ENCODE results near the gene FOXC2.

GRCh38 chr16:86573646-86574508 lies 7.2 kb downstream of the FOXC2 start:
- TF ChIP-seq, protein P1, sequence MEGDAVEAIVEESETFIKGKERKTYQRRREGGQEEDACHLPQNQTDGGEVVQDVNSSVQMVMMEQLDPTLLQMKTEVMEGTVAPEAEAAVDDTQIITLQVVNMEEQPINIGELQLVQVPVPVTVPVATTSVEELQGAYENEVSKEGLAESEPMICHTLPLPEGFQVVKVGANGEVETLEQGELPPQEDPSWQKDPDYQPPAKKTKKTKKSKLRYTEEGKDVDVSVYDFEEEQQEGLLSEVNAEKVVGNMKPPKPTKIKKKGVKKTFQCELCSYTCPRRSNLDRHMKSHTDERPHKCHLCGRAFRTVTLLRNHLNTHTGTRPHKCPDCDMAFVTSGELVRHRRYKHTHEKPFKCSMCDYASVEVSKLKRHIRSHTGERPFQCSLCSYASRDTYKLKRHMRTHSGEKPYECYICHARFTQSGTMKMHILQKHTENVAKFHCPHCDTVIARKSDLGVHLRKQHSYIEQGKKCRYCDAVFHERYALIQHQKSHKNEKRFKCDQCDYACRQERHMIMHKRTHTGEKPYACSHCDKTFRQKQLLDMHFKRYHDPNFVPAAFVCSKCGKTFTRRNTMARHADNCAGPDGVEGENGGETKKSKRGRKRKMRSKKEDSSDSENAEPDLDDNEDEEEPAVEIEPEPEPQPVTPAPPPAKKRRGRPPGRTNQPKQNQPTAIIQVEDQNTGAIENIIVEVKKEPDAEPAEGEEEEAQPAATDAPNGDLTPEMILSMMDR (IDR thresholded peaks at IDR 0.05), result no peak
- no peak for TF ChIP-seq POLR2A (IDR thresholded peaks at IDR 0.05)

All from heart left ventricle (tissue), 13 donors.